HL-60 (cell line): Measurements from ENCODE around the gene ALDOC.

Source experiments
- GABPA ChIP-seq: IDR thresholded peaks from 2 replicates; pipeline ENCODE4 v1.6.1; 2012; ENCODE audit warnings: low read depth
- POLR2AphosphoS5 ChIP-seq: IDR thresholded peaks from 2 replicates; pipeline ENCODE4 v1.6.1; 2012; ENCODE audit warnings: low read depth
- REST ChIP-seq: IDR thresholded peaks from 2 replicates; pipeline ENCODE4 v1.6.1; 2012; ENCODE audit warnings: low read depth; ENCODE audit not compliant: insufficient replicate concordance
- SPI1 ChIP-seq: IDR thresholded peaks from 2 replicates; pipeline ENCODE4 v1.6.1; 2012; ENCODE audit warnings: low read depth, mild to moderate bottlenecking, borderline replicate concordance
- TF ChIP-seq, protein P1 (sequence below): IDR thresholded peaks from one replicate; pipeline ENCODE4 v1.5.1; 2011; ENCODE audit warnings: low read length, control low read depth, inconsistent platforms; ENCODE audit not compliant: insufficient read depth

- TF ChIP-seq, protein P1, sequence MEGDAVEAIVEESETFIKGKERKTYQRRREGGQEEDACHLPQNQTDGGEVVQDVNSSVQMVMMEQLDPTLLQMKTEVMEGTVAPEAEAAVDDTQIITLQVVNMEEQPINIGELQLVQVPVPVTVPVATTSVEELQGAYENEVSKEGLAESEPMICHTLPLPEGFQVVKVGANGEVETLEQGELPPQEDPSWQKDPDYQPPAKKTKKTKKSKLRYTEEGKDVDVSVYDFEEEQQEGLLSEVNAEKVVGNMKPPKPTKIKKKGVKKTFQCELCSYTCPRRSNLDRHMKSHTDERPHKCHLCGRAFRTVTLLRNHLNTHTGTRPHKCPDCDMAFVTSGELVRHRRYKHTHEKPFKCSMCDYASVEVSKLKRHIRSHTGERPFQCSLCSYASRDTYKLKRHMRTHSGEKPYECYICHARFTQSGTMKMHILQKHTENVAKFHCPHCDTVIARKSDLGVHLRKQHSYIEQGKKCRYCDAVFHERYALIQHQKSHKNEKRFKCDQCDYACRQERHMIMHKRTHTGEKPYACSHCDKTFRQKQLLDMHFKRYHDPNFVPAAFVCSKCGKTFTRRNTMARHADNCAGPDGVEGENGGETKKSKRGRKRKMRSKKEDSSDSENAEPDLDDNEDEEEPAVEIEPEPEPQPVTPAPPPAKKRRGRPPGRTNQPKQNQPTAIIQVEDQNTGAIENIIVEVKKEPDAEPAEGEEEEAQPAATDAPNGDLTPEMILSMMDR, result no peak
- TF ChIP-seq POLR2AphosphoS5 (no peak), SPI1 (no peak), REST (no peak), GABPA (no peak)
Measured at GRCh38 chr17:28554565-28554964, 22.1 kb downstream of the ALDOC start.
